Fibroblast of mammary gland (primary cell): Measurements from ENCODE around the gene VGLL3.

Source experiments
- DNase-seq: peaks from one replicate; pipeline ENCODE4 v3.0.0-alpha.2; 2010; ENCODE audit warnings: low read depth
- H3K4me3 ChIP-seq: 2 replicates; pipeline ENCODE4 v1.5.1; 2011; ENCODE audit warnings: low read depth, mild to moderate bottlenecking, low read length, moderate library complexity; ENCODE audit not compliant: control insufficient read depth
- TF ChIP-seq, protein P1 (sequence below): conservative IDR thresholded peaks from 2 replicates; pipeline ENCODE4 v1.5.1; 2011; ENCODE audit warnings: low read depth, low read length, inconsistent platforms; ENCODE audit not compliant: control insufficient read depth, insufficient read depth

VGLL3 gene

GRCh38 chr3:86998569-86998968, 7.6 kb upstream of the VGLL3 start:
- TF ChIP-seq, protein P1, sequence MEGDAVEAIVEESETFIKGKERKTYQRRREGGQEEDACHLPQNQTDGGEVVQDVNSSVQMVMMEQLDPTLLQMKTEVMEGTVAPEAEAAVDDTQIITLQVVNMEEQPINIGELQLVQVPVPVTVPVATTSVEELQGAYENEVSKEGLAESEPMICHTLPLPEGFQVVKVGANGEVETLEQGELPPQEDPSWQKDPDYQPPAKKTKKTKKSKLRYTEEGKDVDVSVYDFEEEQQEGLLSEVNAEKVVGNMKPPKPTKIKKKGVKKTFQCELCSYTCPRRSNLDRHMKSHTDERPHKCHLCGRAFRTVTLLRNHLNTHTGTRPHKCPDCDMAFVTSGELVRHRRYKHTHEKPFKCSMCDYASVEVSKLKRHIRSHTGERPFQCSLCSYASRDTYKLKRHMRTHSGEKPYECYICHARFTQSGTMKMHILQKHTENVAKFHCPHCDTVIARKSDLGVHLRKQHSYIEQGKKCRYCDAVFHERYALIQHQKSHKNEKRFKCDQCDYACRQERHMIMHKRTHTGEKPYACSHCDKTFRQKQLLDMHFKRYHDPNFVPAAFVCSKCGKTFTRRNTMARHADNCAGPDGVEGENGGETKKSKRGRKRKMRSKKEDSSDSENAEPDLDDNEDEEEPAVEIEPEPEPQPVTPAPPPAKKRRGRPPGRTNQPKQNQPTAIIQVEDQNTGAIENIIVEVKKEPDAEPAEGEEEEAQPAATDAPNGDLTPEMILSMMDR = no peak
- H3K4me3 ChIP-seq = no peak overlapping the region
- DNase-seq = no peak

GRCh38 chr3:86996261-86996955, 5.5 kb upstream of the VGLL3 start:
- TF ChIP-seq, protein P1 = no peak
- no peak overlapping the region for H3K4me3 ChIP-seq
- DNase-seq = peak; percentile 42

GRCh38 chr3:86995537-86995936, 4.6 kb upstream of the VGLL3 start:
- TF ChIP-seq, protein P1 = no peak
- peak; percentile 90 for DNase-seq
- no peak overlapping the region for H3K4me3 ChIP-seq

DNA sequence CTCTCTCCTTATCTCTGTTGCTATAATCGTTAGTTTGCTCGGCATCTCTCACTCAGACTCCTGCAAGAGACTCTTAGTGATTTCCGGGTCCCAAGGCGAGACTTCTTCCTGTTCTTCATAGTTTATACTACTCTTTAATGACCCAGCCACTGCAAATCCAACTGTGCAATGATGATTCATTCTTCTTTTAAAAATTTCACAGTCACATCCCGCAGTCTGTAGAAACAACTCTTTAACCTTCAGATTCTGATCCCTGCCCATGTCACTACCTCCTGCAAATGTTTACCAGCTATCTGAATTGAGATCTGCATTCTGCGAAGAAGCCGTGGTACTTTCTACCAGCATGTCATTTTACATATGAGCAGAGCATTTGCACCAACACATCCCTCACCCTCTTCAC, 2.8 kb upstream of the VGLL3 start:
- TF ChIP-seq, protein P1 = no peak
- H3K4me3 ChIP-seq = no peak overlapping the region
- DNase-seq = peak; percentile 65

DNA sequence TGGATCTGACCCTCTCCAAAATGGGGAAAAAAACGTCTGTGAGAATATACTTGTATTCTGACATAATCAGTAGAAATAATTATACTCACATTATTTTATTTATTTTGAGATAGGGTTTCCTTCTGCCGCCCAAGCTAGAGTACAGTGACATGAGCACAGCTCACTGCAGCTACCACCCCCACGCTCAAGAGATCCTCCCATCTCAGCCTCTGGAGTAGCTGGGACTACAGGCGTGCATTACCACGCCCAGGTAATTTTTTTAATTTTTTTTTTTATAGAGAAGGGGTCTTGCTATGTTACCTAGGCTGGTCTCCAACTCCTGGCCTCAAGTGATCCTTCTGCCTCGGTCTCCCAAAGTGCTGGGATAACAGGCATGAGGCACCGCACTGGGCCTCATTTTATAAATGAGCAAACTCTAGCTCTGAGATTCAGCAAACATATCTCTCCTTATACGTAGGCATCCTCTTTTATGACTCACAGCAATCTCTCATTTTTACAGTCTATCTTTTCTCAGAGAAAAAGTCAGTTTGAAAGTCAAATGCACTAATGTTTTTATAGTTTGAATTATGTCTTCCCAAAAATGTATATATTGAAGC, 989 bp upstream of the VGLL3 start:
- peak overlapping the region; percentile 64 for H3K4me3 ChIP-seq
- TF ChIP-seq, protein P1 = no peak
- DNase-seq = peak; percentile 48

DNA sequence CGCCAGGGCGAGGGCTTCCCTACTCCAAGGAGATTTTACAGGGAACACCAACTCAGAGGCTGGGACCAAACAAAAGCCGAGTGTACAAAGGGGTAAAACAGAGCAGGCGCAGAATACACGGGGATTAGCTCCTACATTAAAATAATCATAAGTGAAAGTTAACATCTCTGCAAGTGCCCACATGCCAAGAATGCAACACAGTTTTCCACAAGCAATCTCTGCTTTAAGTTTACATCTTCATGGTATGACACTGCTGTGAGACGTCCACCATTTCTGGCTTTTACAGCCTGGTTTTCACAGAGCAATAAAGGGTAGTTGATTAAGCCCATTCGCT, 500 bp upstream of the VGLL3 start:
- TF ChIP-seq, protein P1 = no peak
- DNase-seq = no peak

More for the DNA sequence above, 500 bp upstream of the VGLL3 start:
- peak overlapping the region; percentile 64 for H3K4me3 ChIP-seq
